Measurements from ENCODE around the gene FAM221B.

The FAM221B gene

GRCh38 chr9:35828716-35829083 is at the start of gene FAM221B:
TSS of gene FAM221B (minus strand) at chr9:35828732. CDS start at chr9:35826161, 2,571 bp downstream.
- DNase-seq, result no peak

- no peak for DNase-seq
Observed at GRCh38 chr9:35872505-35872904, 44.0 kb upstream of the FAM221B start.

- no peak for DNase-seq
Observed at GRCh38 chr9:35871545-35871944, 43.0 kb upstream of the FAM221B start.

GRCh38 chr9:35870351-35870923 is 41.9 kb upstream of the FAM221B start, which contains the start of gene OR13J1:
TSS of gene OR13J1 (minus strand) at chr9:35870401. CDS start at chr9:35870401, 0 bp downstream.
- DNase-seq, result no peak

- no peak for DNase-seq
Observed at GRCh38 chr9:35869621-35870216, 41.2 kb upstream of the FAM221B start.

GRCh38 chr9:35868933-35869332 is 40.4 kb upstream of the FAM221B start:
- DNase-seq, result no peak

GRCh38 chr9:35867538-35867937 is 39.0 kb upstream of the FAM221B start:
- DNase-seq, result no peak

- DNase-seq, result no peak
Observed at GRCh38 chr9:35864695-35865255, 36.2 kb upstream of the FAM221B start.

- DNase-seq, result no peak
Observed at GRCh38 chr9:35863583-35863982, 35.1 kb upstream of the FAM221B start.

- no peak for DNase-seq
Observed at GRCh38 chr9:35862328-35862727, 33.8 kb upstream of the FAM221B start.

- no peak for DNase-seq
Observed at GRCh38 chr9:35861161-35861897, 32.8 kb upstream of the FAM221B start.

- no peak for DNase-seq
Observed at GRCh38 chr9:35859990-35860339, 31.4 kb upstream of the FAM221B start.

- no peak for DNase-seq
Observed at GRCh38 chr9:35859310-35859989, 30.9 kb upstream of the FAM221B start.

GRCh38 chr9:35858458-35858857 is 29.9 kb upstream of the FAM221B start:
- no peak for DNase-seq

- DNase-seq, result no peak
Observed at GRCh38 chr9:35856882-35857281, 28.4 kb upstream of the FAM221B start.

GRCh38 chr9:35856206-35856605 is 27.7 kb upstream of the FAM221B start:
- DNase-seq, result no peak

- no peak for DNase-seq
Observed at GRCh38 chr9:35854091-35854762, 25.7 kb upstream of the FAM221B start.

GRCh38 chr9:35852876-35853865 is 24.6 kb upstream of the FAM221B start:
- DNase-seq, result no peak

- DNase-seq, result no peak
Observed at GRCh38 chr9:35852267-35852815, 23.8 kb upstream of the FAM221B start.

- no peak for DNase-seq
Observed at GRCh38 chr9:35847792-35848572, 19.4 kb upstream of the FAM221B start.

Measured in activated effector memory CD4-positive, alpha-beta T cell treated with Interleukin-2 at 50 U/mL for 16 hours (primary cell).